Measurements from ENCODE around the gene RTKN2. TPM values are rescaled to one million over a fixed set of nuclear protein-coding genes. Genes with fewer than 3 reads are reported as not detected.

The RTKN2 gene
- total RNA-seq, 1 donor from 2014 or later, result 3.9 TPM

GRCh38 chr10:62231371-62231770 is 37.3 kb downstream of the RTKN2 start:
- TF ChIP-seq CTCF (IDR thresholded peaks at IDR 0.05), result no peak
- H3K27ac Mint-ChIP-seq (ENCODE audit: unreplicated experiment), result peak overlapping the region; percentile 94
- H3K27me3 Mint-ChIP-seq (ENCODE audit: low read depth), result no peaks in the 10 kb centered on the region
- DNase-seq (ENCODE audit: low spot score), result no peak
- H3K36me3 Mint-ChIP-seq (ENCODE audit: low read depth), result no peaks in the 10 kb centered on the region
- no peaks in the 10 kb centered on the region for H3K9me3 Mint-ChIP-seq (ENCODE audit: low read depth)
- peak overlapping the region; percentile 26 for H3K4me3 Mint-ChIP-seq (ENCODE audit: unreplicated experiment)
- peaks cover 58% of the 10 kb centered on the region for H3K4me1 Mint-ChIP-seq (ENCODE audit: low read depth)

GRCh38 chr10:62230344-62231121 is 38.1 kb downstream of the RTKN2 start:
- Mint-ChIP-seq H3K36me3 (ENCODE audit: low read depth) (no peaks in the 10 kb centered on the region), H3K4me3 (ENCODE audit: unreplicated experiment) (no peak overlapping the region), H3K27ac (ENCODE audit: unreplicated experiment) (peak overlapping the region; percentile 42), H3K27me3 (ENCODE audit: low read depth) (no peaks in the 10 kb centered on the region), H3K4me1 (ENCODE audit: low read depth) (peaks cover 59% of the 10 kb centered on the region), H3K9me3 (ENCODE audit: low read depth) (no peaks in the 10 kb centered on the region)
- DNase-seq (ENCODE audit: low spot score), result no peak
- no peak for TF ChIP-seq CTCF (IDR thresholded peaks at IDR 0.05)

- DNase-seq (ENCODE audit: low spot score), result no peak
- TF ChIP-seq CTCF (IDR thresholded peaks at IDR 0.05), result no peak
- Mint-ChIP-seq H3K27me3 (ENCODE audit: low read depth) (no peaks in the 10 kb centered on the region), H3K27ac (ENCODE audit: unreplicated experiment) (peak overlapping the region; percentile 78), H3K4me1 (ENCODE audit: low read depth) (peaks cover 43% of the 10 kb centered on the region), H3K4me3 (ENCODE audit: unreplicated experiment) (no peak overlapping the region), H3K36me3 (ENCODE audit: low read depth) (no peaks in the 10 kb centered on the region), H3K9me3 (ENCODE audit: low read depth) (no peaks in the 10 kb centered on the region)
These were observed 43.3 kb downstream of the RTKN2 start for GRCh38 chr10:62225362-62225761.

GRCh38 chr10:62224606-62225005 is 44.0 kb downstream of the RTKN2 start:
- no peak for TF ChIP-seq CTCF (IDR thresholded peaks at IDR 0.05)
- Mint-ChIP-seq H3K27ac (ENCODE audit: unreplicated experiment) (peak overlapping the region; percentile 78), H3K4me1 (ENCODE audit: low read depth) (peaks cover 40% of the 10 kb centered on the region), H3K27me3 (ENCODE audit: low read depth) (no peaks in the 10 kb centered on the region), H3K9me3 (ENCODE audit: low read depth) (no peaks in the 10 kb centered on the region), H3K36me3 (ENCODE audit: low read depth) (no peaks in the 10 kb centered on the region), H3K4me3 (ENCODE audit: unreplicated experiment) (no peak overlapping the region)
- DNase-seq (ENCODE audit: low spot score), result no peak

DNA sequence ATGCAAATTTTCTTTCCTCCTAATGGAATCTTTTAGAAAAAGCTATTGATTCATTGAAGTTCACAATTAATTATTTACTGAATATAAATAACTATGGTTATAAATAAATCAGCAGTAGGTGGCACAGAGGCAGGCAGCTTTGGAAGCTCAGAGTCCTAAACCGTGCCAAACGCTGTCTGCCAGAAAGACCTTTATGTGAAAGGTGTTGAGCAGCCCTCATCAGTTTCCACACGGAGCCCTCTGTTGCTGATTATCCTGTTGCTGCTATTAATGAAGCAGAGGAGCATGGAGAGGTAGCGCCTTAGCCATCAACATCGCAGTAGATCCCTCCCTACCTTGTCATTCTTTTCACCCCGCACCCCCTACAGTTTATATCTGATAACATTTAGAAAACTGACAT is 51.0 kb downstream of the RTKN2 start:
- no peak overlapping the region for H3K4me3 Mint-ChIP-seq (ENCODE audit: unreplicated experiment)
- no peaks in the 10 kb centered on the region for H3K9me3 Mint-ChIP-seq (ENCODE audit: low read depth)
- no peak for DNase-seq (ENCODE audit: low spot score)
- no peak overlapping the region for H3K27ac Mint-ChIP-seq (ENCODE audit: unreplicated experiment)
- H3K36me3 Mint-ChIP-seq (ENCODE audit: low read depth), result no peaks in the 10 kb centered on the region
- no peaks in the 10 kb centered on the region for H3K27me3 Mint-ChIP-seq (ENCODE audit: low read depth)
- H3K4me1 Mint-ChIP-seq (ENCODE audit: low read depth), result peaks cover 4% of the 10 kb centered on the region
- no peak for TF ChIP-seq CTCF (IDR thresholded peaks at IDR 0.05)
